HCT116 (cell line): ENCODE results near the gene PDE10A. TPM values are rescaled to one million over a fixed set of nuclear protein-coding genes. Genes with fewer than 3 reads are reported as not detected.

Experiments
- ATAC-seq: fragments of 200-7000 bp; cut with Tn5 transposase; 2 replicates; pipeline ENCODE4 v1.9.1; 2020; ENCODE audit warnings: mild to moderate bottlenecking, moderate library complexity
- BruUV-seq: library from RNA; stranded (reverse); fragments of 400-500 nt; replicated peaks from 2 replicates; lab custom pipeline; 2021; lab: Mats Ljungman, UMichigan
- CTCF ChIA-PET: fragments of 300-600 bp; sonication (Branson Sonifier 250); formaldehyde crosslinking; loops from one replicate; lab custom pipeline; 2021; ENCODE audit warnings: antibody characterized with exemption; lab: Charles Lee
- POLR2A ChIA-PET: fragments of 300-600, 350-600 bp; sonication (Branson Sonifier 250); formaldehyde crosslinking; loops from one replicate; lab custom pipeline; 2021; ENCODE audit warnings: antibody characterized with exemption; lab: Charles Lee
- RAD21 ChIA-PET, 2 experiments: fragments of 300-600 bp; sonication (Branson Sonifier 250); formaldehyde crosslinking; loops; one replicate each; lab custom pipeline; 2023; ENCODE audit warnings: low total read pairs in 2 of 2; ENCODE audit not compliant: uncharacterized antibody in 2 of 2, unreplicated experiment in 2 of 2, low non-redundant PET in 1 of 2; lab: Charles Lee
- DNase-seq: peaks from one replicate; pipeline ENCODE4 v3.0.0-alpha.2; 2010; ENCODE audit warnings: low read depth, low spot score
- H2AFZ ChIP-seq: fragments of 200-600 bp; shearing (Covaris generic), sonication (generic); 2 replicates; pipeline ENCODE4 v1.6.1; 2017; ENCODE audit warnings: low read depth, mixed run types, mixed read lengths, antibody characterized with exemption, low read length; ENCODE audit not compliant: poor library complexity, severe bottlenecking
- H3K27ac ChIP-seq: 2 replicates; pipeline ENCODE4 v1.5.1; 2012; ENCODE audit warnings: low read depth, low read length
- H3K27me3 ChIP-seq: fragments of 200-600 bp; sonication (generic); 2 replicates; pipeline ENCODE4 v1.6.1; 2016; ENCODE audit warnings: mixed run types, low read length, mixed read lengths; ENCODE audit not compliant: insufficient read depth
- H3K36me3 ChIP-seq, 2 experiments: fragments of 200-500 bp in 1 of 2; fragments of 200-600 bp in 1 of 2; sonication (Bioruptor generic) in 1 of 2; sonication (generic) in 1 of 2; 2 replicates each; pipeline versions ENCODE4 v1.5.1 to v1.6.1; 2014 to 2016; ENCODE audit warnings: low read length in 2 of 2, inconsistent platforms in 1 of 2, mixed read lengths in 1 of 2, mixed run types in 1 of 2; ENCODE audit not compliant: insufficient read depth in 2 of 2, control insufficient read depth in 1 of 2
- H3K4me1 ChIP-seq, 2 experiments: fragments of 200-600 bp in 1 of 2; sonication (generic) in 1 of 2; 2 replicates each; pipeline versions ENCODE4 v1.5.1 to v1.6.1; 2012 to 2017; ENCODE audit warnings: low read length in 2 of 2, inconsistent platforms in 1 of 2, mild to moderate bottlenecking in 1 of 2, mixed read lengths in 1 of 2, mixed run types in 1 of 2, moderate library complexity in 1 of 2; ENCODE audit not compliant: insufficient read depth in 2 of 2, control insufficient read depth in 1 of 2
- H3K4me2 ChIP-seq: fragments of 200-600 bp; sonication (generic); 2 replicates; pipeline ENCODE4 v1.6.1; 2017; ENCODE audit warnings: mixed run types, low read length, mixed read lengths
- H3K4me3 ChIP-seq, 2 experiments: fragments of 200-600 bp in 1 of 2; sonication (generic) in 1 of 2; replicated peaks in 1 of 2; 2 replicates each; pipeline ENCODE4 v1.5.1; 2011 to 2016; ENCODE audit warnings: low read length in 2 of 2, control low read depth in 1 of 2, low read depth in 1 of 2, mild to moderate bottlenecking in 1 of 2, mixed read lengths in 1 of 2, mixed run types in 1 of 2
- H3K79me2 ChIP-seq: fragments of 200-600 bp; sonication (generic); 2 replicates; pipeline ENCODE4 v1.6.1; 2017; ENCODE audit warnings: mild to moderate bottlenecking, mixed run types, low read length, moderate library complexity, mixed read lengths; ENCODE audit not compliant: insufficient read depth
- H3K9ac ChIP-seq: fragments of 200-600 bp; sonication (generic); 2 replicates; pipeline ENCODE4 v1.6.1; 2016; ENCODE audit warnings: low read length, mixed read lengths
- H3K9me2 ChIP-seq: fragments of 200-600 bp; sonication (generic), shearing (Covaris generic); 2 replicates; pipeline ENCODE4 v1.6.1; 2017; ENCODE audit warnings: mixed run types, mild to moderate bottlenecking, moderate library complexity; ENCODE audit not compliant: insufficient read depth
- H3K9me3 ChIP-seq, 2 experiments: fragments of 200-500 bp in 1 of 2; fragments of 200-600 bp in 1 of 2; sonication (Bioruptor generic) in 1 of 2; sonication (generic) in 1 of 2; 2 replicates each; pipeline ENCODE4 v1.6.1; 2014 to 2017; ENCODE audit warnings: low read length in 2 of 2, mixed read lengths in 2 of 2, inconsistent platforms in 1 of 2, low read depth in 1 of 2, mild to moderate bottlenecking in 1 of 2, mixed run types in 1 of 2, moderate library complexity in 1 of 2; ENCODE audit not compliant: control insufficient read depth in 1 of 2, insufficient read depth in 1 of 2
- H4K20me1 ChIP-seq: fragments of 200-600 bp; sonication (generic), shearing (Covaris generic); 2 replicates; pipeline ENCODE4 v1.6.1; 2017; ENCODE audit warnings: mixed run types, mild to moderate bottlenecking, moderate library complexity; ENCODE audit not compliant: insufficient read depth
- CBX3 ChIP-seq: IDR thresholded peaks from 2 replicates; pipeline ENCODE4 v1.6.1; 2012; ENCODE audit warnings: low read depth
- CEBPB ChIP-seq: IDR thresholded peaks from 2 replicates; pipeline ENCODE4 v1.6.1; 2012; ENCODE audit warnings: low read depth
- EGR1 ChIP-seq: IDR thresholded peaks from 2 replicates; pipeline ENCODE4 v1.6.1; 2012; ENCODE audit warnings: low read depth
- ELF1 ChIP-seq: IDR thresholded peaks from 2 replicates; pipeline ENCODE4 v1.6.1; 2012; ENCODE audit warnings: low read depth, borderline replicate concordance
- EZH2 ChIP-seq: fragments of 200-600 bp; sonication (generic); IDR thresholded peaks from 2 replicates; pipeline ENCODE4 v1.6.1; 2017; ENCODE audit warnings: antibody characterized with exemption, mixed run types
- EZH2phosphoT487 ChIP-seq: fragments of 200-600 bp; IDR thresholded peaks from 2 replicates; pipeline ENCODE4 v1.6.1; 2018; ENCODE audit warnings: antibody characterized with exemption, borderline replicate concordance
- FOSL1 ChIP-seq: IDR thresholded peaks from 2 replicates; pipeline ENCODE4 v1.6.1; 2012; ENCODE audit warnings: low read depth
- POLR2A ChIP-seq: IDR thresholded peaks from 2 replicates; pipeline ENCODE4 v1.7.0; 2011; ENCODE audit warnings: borderline replicate concordance; ENCODE audit not compliant: insufficient read depth, insufficient read length; ENCODE audit errors: extremely low read depth
- RAD21 ChIP-seq: IDR thresholded peaks from 2 replicates; pipeline ENCODE4 v1.6.1; 2012; ENCODE audit warnings: low read depth, mild to moderate bottlenecking
- SIN3A ChIP-seq: IDR thresholded peaks from 2 replicates; pipeline ENCODE4 v1.6.1; 2012; ENCODE audit warnings: low read depth
- SP1 ChIP-seq: IDR thresholded peaks from 2 replicates; pipeline ENCODE4 v1.6.1; 2012; ENCODE audit warnings: low read depth
- SRF ChIP-seq: IDR thresholded peaks from 2 replicates; pipeline ENCODE4 v1.6.1; 2012; ENCODE audit warnings: low read depth
- TCF7L2 ChIP-seq: IDR thresholded peaks from 2 replicates; pipeline ENCODE4 v1.7.0; 2011; ENCODE audit warnings: borderline replicate concordance, inconsistent platforms; ENCODE audit not compliant: insufficient read depth, insufficient read length; ENCODE audit errors: extremely low read depth
- YY1 ChIP-seq: IDR thresholded peaks from 2 replicates; pipeline ENCODE4 v1.6.1; 2011; ENCODE audit warnings: low read length, low read depth, moderate library complexity, mild to moderate bottlenecking; ENCODE audit not compliant: insufficient replicate concordance; ENCODE audit errors: extremely low read depth
- ZNF274 ChIP-seq: fragments of 200-500 bp; sonication (Bioruptor generic); IDR thresholded peaks from 2 replicates; pipeline ENCODE4 v1.6.1; 2014; ENCODE audit warnings: mild to moderate bottlenecking, low read depth, low read length, inconsistent platforms
- intact Hi-C: fragments of 100-400 bp; cut with micrococcal nuclease; formaldehyde crosslinking; loops from 2 replicates; pipeline ENCODE4 v1.10.0; 2022
- total RNA-seq: library from RNA; stranded (reverse); gene quantifications from one replicate; pipeline ENCODE4 v1.2.1, GENCODE V29; 2021; ENCODE audit not compliant: unreplicated experiment
- TF ChIP-seq, protein P1 (sequence below), 3 experiments: fragments of 200-600 bp in 1 of 3; sonication (generic) in 1 of 3; IDR thresholded peaks in 2 of 3; conservative IDR thresholded peaks in 1 of 3; 2 replicates each; pipeline ENCODE4 v1.5.1; 2012 to 2017; ENCODE audit warnings: low read depth in 2 of 3, low read length in 2 of 3, antibody characterized with exemption in 1 of 3, borderline replicate concordance in 1 of 3, control low read depth in 1 of 3, mild to moderate bottlenecking in 1 of 3, mixed read lengths in 1 of 3, mixed run types in 1 of 3, moderate library complexity in 1 of 3; ENCODE audit not compliant: insufficient read depth in 1 of 3
- TF ChIP-seq, protein P2 (sequence below): IDR thresholded peaks from 2 replicates; pipeline ENCODE4 v1.6.1; 2011; ENCODE audit warnings: mild to moderate bottlenecking, low read length, moderate library complexity; ENCODE audit not compliant: insufficient replicate concordance; ENCODE audit errors: extremely low read depth
- TF ChIP-seq, protein P3 (sequence below): IDR thresholded peaks from 2 replicates; pipeline ENCODE4 v1.6.1; 2012; ENCODE audit warnings: low read depth

The PDE10A gene
- total RNA-seq, 1 experiment from 2014 or later: 0.37 TPM

DNA sequence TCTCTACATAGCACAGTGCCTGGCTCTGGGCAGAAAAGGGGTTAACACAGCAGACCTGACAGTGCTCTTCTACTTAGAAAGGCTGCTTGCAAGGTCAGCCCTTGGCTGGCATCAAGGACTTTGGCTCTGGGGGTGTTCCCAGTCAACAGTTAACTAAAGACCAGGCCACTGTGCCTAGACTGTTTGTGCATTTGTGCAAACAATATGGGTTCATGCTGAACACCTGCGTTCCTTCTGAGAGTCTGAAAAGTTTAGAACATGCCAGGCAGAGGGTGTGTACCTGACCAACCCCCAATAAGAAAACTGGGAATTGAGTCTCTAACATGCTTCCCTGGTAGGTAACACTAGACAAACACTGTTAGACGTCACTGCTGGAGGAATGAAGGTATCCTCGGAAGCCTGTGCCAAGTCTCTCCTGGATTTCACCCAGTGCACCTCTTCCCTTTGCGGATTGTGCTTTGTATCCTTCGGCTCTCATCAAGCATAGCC is 110.7 kb downstream of the PDE10A start:
- POLR2A ChIA-PET: no interaction called here
- Histone ChIP-seq H3K9ac (no peak overlapping the region), H3K9me2 (no peaks in the 10 kb centered on the region), H3K9me3 (no peaks in the 10 kb centered on the region), H3K4me2 (no peak overlapping the region), H3K4me1 (no peaks in the 10 kb centered on the region), H3K27ac (no peak overlapping the region), H3K27me3 (no peaks in the 10 kb centered on the region), H2AFZ (no peak overlapping the region), H3K36me3 (no peaks in the 10 kb centered on the region), H3K79me2 (no peaks in the 10 kb centered on the region), H3K4me3 (no peak overlapping the region), H4K20me1 (no peaks in the 10 kb centered on the region)
- CTCF ChIA-PET: no interaction called here
- intact Hi-C loops: no loop called here
- no TSS peak for BruUV-seq
- no peak for DNase-seq
- RAD21 ChIA-PET: no interaction called here
- TF ChIP-seq, protein P1, sequence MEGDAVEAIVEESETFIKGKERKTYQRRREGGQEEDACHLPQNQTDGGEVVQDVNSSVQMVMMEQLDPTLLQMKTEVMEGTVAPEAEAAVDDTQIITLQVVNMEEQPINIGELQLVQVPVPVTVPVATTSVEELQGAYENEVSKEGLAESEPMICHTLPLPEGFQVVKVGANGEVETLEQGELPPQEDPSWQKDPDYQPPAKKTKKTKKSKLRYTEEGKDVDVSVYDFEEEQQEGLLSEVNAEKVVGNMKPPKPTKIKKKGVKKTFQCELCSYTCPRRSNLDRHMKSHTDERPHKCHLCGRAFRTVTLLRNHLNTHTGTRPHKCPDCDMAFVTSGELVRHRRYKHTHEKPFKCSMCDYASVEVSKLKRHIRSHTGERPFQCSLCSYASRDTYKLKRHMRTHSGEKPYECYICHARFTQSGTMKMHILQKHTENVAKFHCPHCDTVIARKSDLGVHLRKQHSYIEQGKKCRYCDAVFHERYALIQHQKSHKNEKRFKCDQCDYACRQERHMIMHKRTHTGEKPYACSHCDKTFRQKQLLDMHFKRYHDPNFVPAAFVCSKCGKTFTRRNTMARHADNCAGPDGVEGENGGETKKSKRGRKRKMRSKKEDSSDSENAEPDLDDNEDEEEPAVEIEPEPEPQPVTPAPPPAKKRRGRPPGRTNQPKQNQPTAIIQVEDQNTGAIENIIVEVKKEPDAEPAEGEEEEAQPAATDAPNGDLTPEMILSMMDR (IDR thresholded peaks at IDR 0.05 in 2 of 3, conservative IDR thresholded peaks at IDR 0.05 in 1 of 3; ENCODE audit: borderline replicate concordance in 1 of 3, insufficient read depth in 1 of 3, low read depth in 2 of 3, low read length in 2 of 3): no peak
- TF ChIP-seq EZH2 (no peak), SRF (no peak), EZH2phosphoT487 (no peak), CEBPB (no peak), TCF7L2 (no peak), SIN3A (no peak), EGR1 (no peak), YY1 (no peak), SP1 (no peak), ELF1 (no peak), POLR2A (no peak), RAD21 (no peak), ZNF274 (no peak), FOSL1 (no peak), CBX3 (no peak)
- TF ChIP-seq, protein P2, sequence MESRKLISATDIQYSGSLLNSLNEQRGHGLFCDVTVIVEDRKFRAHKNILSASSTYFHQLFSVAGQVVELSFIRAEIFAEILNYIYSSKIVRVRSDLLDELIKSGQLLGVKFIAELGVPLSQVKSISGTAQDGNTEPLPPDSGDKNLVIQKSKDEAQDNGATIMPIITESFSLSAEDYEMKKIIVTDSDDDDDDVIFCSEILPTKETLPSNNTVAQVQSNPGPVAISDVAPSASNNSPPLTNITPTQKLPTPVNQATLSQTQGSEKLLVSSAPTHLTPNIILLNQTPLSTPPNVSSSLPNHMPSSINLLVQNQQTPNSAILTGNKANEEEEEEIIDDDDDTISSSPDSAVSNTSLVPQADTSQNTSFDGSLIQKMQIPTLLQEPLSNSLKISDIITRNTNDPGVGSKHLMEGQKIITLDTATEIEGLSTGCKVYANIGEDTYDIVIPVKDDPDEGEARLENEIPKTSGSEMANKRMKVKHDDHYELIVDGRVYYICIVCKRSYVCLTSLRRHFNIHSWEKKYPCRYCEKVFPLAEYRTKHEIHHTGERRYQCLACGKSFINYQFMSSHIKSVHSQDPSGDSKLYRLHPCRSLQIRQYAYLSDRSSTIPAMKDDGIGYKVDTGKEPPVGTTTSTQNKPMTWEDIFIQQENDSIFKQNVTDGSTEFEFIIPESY: no peak
- TF ChIP-seq, protein P3, sequence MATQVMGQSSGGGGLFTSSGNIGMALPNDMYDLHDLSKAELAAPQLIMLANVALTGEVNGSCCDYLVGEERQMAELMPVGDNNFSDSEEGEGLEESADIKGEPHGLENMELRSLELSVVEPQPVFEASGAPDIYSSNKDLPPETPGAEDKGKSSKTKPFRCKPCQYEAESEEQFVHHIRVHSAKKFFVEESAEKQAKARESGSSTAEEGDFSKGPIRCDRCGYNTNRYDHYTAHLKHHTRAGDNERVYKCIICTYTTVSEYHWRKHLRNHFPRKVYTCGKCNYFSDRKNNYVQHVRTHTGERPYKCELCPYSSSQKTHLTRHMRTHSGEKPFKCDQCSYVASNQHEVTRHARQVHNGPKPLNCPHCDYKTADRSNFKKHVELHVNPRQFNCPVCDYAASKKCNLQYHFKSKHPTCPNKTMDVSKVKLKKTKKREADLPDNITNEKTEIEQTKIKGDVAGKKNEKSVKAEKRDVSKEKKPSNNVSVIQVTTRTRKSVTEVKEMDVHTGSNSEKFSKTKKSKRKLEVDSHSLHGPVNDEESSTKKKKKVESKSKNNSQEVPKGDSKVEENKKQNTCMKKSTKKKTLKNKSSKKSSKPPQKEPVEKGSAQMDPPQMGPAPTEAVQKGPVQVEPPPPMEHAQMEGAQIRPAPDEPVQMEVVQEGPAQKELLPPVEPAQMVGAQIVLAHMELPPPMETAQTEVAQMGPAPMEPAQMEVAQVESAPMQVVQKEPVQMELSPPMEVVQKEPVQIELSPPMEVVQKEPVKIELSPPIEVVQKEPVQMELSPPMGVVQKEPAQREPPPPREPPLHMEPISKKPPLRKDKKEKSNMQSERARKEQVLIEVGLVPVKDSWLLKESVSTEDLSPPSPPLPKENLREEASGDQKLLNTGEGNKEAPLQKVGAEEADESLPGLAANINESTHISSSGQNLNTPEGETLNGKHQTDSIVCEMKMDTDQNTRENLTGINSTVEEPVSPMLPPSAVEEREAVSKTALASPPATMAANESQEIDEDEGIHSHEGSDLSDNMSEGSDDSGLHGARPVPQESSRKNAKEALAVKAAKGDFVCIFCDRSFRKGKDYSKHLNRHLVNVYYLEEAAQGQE: no peak
- no peak for ATAC-seq
